Breast epithelium (tissue), 3 donors: Measurements from ENCODE around the gene ZFR2.

ENCODE experiments used
- POLR2A ChIP-seq: fragments of 450-650 bp; IDR thresholded peaks from one replicate; pipeline ENCODE4 v1.6.1; 2016; ENCODE audit warnings: antibody characterized with exemption, mild to moderate bottlenecking, moderate library complexity
- POLR2AphosphoS5 ChIP-seq, 3 donors: sonication (generic); formaldehyde crosslinking; IDR thresholded peaks; one replicate each; pipeline ENCODE4 v1.6.1; 2017; ENCODE audit warnings: antibody characterized with exemption in 3 of 3
- TF ChIP-seq, protein P1 (sequence below), 3 donors: fragments of 450-650 bp; IDR thresholded peaks; one replicate each; pipeline ENCODE4 v1.5.1; 2016 to 2017; ENCODE audit warnings: antibody characterized with exemption in 3 of 3, mild to moderate bottlenecking in 3 of 3, moderate library complexity in 3 of 3

DNA sequence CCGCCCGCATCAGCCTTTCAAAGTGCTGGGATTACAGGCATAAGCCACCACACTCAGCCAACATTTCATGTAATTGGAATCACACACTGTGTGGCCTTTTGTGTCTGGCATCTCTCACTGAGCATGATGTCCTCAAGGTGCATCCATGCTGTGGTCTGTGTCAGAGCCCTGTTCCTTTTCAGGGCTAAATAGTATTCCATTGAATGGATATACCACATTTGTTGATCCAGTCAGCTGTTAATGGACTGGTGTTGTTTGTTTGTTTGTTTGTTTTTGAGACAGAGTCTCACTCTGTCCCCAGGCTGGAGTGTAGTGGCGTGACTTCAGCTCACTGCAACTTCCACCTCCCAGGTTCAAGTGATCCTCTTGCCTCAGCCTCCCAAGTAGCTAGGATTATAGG is 29.6 kb upstream of the ZFR2 start:
- TF ChIP-seq, protein P1, sequence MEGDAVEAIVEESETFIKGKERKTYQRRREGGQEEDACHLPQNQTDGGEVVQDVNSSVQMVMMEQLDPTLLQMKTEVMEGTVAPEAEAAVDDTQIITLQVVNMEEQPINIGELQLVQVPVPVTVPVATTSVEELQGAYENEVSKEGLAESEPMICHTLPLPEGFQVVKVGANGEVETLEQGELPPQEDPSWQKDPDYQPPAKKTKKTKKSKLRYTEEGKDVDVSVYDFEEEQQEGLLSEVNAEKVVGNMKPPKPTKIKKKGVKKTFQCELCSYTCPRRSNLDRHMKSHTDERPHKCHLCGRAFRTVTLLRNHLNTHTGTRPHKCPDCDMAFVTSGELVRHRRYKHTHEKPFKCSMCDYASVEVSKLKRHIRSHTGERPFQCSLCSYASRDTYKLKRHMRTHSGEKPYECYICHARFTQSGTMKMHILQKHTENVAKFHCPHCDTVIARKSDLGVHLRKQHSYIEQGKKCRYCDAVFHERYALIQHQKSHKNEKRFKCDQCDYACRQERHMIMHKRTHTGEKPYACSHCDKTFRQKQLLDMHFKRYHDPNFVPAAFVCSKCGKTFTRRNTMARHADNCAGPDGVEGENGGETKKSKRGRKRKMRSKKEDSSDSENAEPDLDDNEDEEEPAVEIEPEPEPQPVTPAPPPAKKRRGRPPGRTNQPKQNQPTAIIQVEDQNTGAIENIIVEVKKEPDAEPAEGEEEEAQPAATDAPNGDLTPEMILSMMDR (IDR thresholded peaks at IDR 0.05) = no peak
- TF ChIP-seq POLR2A (no peak), POLR2AphosphoS5 (IDR thresholded peaks at IDR 0.05) (no peak)
